SH-SY5Y (cell line): ENCODE results near the gene SLC6A12.

Experiments
- GATA2 ChIP-seq: IDR thresholded peaks from 2 replicates; pipeline ENCODE4 v1.6.1; 2011; ENCODE audit warnings: mild to moderate bottlenecking, low read depth, low read length
- GATA3 ChIP-seq: IDR thresholded peaks from 2 replicates; pipeline ENCODE4 v1.6.1; 2011; ENCODE audit warnings: low read depth, mild to moderate bottlenecking, low read length, moderate library complexity

DNA sequence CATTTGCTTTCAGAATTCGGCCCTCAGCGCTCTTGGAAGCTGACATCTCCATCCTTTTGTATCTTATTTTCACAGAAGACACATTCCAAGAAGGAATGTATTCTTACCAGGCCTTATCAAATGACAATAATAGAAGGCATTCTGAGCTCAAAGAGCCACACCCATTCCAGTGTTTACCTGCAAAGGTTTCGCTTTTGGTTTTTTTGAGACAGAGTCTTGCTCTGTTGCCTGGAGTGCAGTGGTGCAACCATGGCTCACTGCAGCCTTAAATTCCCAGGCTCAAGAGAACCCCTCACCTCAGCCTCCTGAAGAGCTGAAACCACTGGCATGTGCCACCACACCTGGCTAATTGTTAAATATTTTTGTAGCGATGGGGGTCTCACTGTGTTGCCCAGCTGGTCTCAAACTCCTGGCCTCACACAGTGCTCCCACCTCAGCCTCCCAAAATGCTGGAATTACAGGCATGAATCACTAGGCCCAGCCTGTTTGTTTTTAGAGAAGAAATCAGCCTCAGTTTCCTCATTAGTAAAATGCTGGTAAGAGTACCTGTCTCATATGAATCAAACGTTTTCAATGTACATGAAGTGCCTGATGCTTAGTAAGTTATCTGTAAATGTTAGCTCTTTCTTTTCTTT is 69.2 kb downstream of the SLC6A12 start:
- TF ChIP-seq GATA2, result no peak
- no peak for TF ChIP-seq GATA3
